Loucy (cell line): ENCODE measurements around the gene FGFR3.

Source experiments
- EZH2phosphoT487 ChIP-seq: fragments of 200-600 bp; IDR thresholded peaks from 2 replicates; pipeline ENCODE4 v1.6.1; 2018; ENCODE audit warnings: antibody characterized with exemption, mild to moderate bottlenecking, moderate library complexity, borderline replicate concordance
- TF ChIP-seq, protein P1 (sequence below): fragments of 200-600 bp; sonication (generic); conservative IDR thresholded peaks from 2 replicates; pipeline ENCODE4 v1.5.1; 2014; ENCODE audit warnings: mild to moderate bottlenecking, antibody characterized with exemption, low read length

DNA sequence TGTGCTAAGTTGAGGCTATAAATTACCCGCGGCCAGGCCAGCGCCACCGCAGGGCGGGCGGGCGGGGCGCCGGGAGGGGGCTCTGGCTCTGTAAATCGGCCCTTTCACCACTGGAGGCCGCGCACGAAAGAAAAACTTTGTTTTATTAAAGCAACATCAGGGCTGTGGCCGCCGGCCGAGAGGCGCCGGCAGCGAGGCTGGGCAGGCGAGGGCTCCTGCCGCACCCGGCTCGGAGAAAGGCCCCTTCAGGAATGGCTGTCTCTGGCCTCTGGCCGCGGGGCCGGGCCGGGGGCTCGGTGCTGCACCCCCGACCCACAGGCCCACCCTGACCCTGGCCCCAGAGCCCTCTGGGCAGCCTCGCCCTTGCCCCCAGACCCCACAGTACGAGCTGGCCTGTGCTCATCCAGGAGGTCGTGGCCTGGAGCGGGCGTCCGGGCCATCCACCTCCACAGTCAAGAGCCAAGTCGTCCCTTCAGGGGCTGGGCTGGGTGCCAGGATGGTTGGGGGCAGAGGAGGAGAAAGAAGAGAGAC, 29.5 kb upstream of the FGFR3 start:
- TF ChIP-seq, protein P1, sequence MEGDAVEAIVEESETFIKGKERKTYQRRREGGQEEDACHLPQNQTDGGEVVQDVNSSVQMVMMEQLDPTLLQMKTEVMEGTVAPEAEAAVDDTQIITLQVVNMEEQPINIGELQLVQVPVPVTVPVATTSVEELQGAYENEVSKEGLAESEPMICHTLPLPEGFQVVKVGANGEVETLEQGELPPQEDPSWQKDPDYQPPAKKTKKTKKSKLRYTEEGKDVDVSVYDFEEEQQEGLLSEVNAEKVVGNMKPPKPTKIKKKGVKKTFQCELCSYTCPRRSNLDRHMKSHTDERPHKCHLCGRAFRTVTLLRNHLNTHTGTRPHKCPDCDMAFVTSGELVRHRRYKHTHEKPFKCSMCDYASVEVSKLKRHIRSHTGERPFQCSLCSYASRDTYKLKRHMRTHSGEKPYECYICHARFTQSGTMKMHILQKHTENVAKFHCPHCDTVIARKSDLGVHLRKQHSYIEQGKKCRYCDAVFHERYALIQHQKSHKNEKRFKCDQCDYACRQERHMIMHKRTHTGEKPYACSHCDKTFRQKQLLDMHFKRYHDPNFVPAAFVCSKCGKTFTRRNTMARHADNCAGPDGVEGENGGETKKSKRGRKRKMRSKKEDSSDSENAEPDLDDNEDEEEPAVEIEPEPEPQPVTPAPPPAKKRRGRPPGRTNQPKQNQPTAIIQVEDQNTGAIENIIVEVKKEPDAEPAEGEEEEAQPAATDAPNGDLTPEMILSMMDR: no peak
- TF ChIP-seq EZH2phosphoT487: no peak
